Measurements from ENCODE around the gene EID2B.

The EID2B gene

GRCh38 chr19:39531834-39532232 lies 819 bp downstream of the EID2B start:
- DNase-seq = no peak

GRCh38 chr19:39525205-39525604 lies 7.4 kb downstream of the EID2B start:
- DNase-seq = no peak

DNA sequence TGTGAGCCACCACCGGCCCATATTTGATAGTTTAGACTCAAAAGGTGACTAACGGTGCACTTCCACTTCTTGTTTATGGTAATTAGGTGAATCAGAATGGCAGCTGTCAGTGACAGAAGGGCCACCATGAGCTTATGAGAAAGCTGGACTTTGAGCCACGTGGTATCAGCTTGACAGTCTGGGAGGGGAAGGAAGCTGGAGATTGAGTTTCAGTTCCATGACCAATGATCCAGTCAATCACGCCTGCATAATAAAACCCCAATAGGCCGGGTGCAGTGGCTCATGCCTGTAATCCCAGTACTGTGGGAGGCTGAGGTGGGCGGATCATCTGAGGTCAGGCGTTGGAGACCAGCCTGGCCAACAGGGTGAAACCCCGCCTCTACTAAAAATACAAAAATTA lies 8.2 kb downstream of the EID2B start:
- DNase-seq = no peak

DNA sequence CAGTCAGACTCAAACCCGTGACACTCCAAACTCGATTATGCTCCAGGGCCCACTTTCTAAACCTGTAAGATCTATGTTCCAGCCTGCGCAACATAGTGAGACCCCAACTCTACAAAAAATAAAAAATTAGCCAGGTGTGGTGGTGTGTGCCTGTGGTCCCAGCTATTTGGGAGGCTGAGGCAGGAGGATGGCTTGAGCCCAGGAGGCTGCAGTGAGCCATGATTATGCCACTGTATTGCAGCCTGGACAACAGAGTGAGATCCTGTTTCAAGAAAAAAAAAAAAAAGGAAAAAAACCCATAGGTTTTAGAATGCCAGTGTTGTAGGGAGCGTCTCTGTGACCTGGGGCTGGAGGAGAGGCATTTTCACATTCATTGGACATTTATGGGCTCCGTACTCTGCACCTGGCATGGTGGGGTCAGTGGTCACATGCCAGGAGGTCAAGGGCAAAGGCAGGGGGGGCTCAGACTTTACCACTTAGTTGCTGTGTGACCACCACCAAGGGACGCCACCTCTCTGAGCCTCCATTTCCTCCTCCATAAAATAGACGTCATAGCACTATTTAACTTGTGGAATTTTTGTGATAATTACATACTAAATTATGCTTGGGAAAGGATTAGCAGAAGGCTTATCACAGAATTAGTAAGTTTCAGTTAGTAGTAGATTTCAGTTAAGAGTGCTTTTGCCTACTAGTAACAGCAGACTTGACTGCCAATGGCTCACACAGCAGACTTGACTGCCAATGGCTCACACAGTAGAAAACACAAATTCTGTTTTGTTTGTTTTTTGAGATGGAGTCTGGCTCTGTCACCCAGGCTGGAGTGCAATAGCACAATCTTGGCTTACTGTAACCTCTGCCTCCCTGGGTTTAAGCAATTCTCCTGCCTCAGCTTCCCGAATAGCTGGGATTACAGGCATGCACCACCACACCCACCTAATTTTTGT lies 11.8 kb downstream of the EID2B start:
- no peak for DNase-seq

DNA sequence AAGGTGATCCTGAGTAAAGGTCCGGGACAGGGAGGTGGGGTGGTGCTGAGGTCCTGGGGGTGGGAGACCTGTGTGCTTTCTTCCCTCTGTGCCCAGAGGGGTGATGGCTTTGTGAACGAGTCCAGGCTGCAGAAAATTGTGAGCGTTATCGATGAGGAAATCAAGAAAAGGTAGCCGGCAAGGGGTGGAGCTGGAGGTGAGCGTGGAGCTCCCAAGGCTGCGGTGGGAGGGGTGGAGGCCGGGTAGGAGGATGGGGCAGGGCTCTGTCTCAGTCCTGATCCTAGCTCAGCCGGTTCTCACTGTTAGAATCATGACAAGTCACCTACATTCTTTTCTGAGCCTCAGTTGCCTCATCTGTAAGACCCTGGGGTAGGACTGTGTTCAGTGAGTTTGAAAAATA lies 13.7 kb downstream of the EID2B start:
- no peak for DNase-seq

- DNase-seq = no peak
Measured at GRCh38 chr19:39518458-39518857, 14.2 kb downstream of the EID2B start.

- DNase-seq = no peak
Measured at GRCh38 chr19:39517432-39517831, 15.2 kb downstream of the EID2B start.

GRCh38 chr19:39516270-39516669 lies 16.4 kb downstream of the EID2B start:
- no peak for DNase-seq

GRCh38 chr19:39515551-39516191 lies 17.0 kb downstream of the EID2B start:
- DNase-seq = peak; percentile 28 to 31

- peak in 1 of 2 donors; percentile 26 for DNase-seq
Measured at GRCh38 chr19:39514840-39515550, 17.7 kb downstream of the EID2B start, which contains the start of gene SELENOV. TSS of gene SELENOV (plus strand) at chr19:39515139. CDS start at chr19:39515213, 74 bp downstream.

DNA sequence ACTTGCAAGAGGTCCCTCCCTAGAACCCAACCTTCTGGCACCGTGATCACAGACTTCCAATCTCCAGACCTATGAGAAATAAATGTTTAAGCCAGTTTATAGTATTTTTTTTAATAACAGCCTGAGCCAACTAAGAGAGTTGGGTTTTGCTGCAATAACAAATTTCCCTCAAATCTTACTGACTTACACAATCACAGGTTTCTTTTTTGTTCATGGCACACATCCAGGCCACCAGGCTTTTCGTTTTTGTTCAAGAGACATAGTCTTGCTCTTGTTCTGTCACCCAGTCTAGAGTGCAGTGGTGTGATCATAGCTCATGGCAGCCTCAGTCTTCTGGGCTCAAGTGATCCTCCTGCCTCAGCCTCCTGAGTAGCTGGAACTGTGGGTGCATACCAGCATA lies 19.7 kb downstream of the EID2B start:
- no peak for DNase-seq

GRCh38 chr19:39509233-39509632 lies 23.4 kb downstream of the EID2B start:
- DNase-seq = no peak

- no peak for DNase-seq
Measured at GRCh38 chr19:39508629-39509028, 24.0 kb downstream of the EID2B start.

DNA sequence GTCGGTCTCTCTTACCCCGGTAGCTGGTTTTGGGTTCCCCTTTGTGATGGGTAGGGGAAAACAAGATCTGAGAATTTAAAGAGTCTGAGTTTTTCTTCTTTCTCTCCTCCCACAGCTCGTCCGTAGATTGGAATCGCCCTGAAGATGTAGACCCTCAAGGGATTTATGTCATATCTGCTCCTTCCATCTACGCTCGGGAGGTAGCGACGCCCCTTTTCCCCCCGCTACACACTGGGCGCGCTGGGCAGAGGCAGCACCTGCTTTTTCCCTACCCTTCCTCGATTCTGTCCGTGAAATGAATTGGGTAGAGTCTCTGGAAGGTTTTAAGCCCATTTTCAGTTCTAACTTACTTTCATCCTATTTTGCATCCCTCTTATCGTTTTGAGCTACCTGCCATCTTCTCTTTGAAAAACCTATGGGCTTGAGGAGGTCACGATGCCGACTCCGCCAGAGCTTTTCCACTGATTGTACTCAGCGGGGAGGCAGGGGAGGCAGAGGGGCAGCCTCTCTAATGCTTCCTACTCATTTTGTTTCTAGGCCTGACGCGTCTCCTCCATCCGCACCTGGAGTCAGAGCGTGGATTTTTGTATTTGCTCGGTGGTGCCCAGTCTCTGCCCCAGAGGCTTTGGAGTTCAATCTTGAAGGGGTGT lies 24.8 kb downstream of the EID2B start:
- no peak for DNase-seq

GRCh38 chr19:39506944-39507714 lies 25.5 kb downstream of the EID2B start:
- DNase-seq = peak; percentile 64 to 77

DNA sequence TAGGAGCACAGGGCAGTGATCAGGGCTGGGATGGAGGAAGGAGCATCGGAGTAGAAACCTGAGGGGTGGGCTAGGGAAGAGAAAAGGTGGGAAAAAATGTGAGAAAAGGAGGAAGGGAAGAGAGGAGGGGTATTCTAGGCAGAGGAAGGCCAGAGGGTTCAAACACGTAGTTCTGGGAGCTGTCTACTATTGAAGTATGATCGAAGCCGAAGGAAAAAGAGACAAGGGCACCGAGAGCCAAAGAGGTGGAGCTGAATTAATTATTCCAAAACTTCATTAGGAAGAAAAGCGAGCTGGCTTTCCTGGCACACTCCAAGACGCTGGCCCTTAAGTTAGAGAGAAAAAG lies 26.1 kb downstream of the EID2B start:
- no peak for DNase-seq

DNA sequence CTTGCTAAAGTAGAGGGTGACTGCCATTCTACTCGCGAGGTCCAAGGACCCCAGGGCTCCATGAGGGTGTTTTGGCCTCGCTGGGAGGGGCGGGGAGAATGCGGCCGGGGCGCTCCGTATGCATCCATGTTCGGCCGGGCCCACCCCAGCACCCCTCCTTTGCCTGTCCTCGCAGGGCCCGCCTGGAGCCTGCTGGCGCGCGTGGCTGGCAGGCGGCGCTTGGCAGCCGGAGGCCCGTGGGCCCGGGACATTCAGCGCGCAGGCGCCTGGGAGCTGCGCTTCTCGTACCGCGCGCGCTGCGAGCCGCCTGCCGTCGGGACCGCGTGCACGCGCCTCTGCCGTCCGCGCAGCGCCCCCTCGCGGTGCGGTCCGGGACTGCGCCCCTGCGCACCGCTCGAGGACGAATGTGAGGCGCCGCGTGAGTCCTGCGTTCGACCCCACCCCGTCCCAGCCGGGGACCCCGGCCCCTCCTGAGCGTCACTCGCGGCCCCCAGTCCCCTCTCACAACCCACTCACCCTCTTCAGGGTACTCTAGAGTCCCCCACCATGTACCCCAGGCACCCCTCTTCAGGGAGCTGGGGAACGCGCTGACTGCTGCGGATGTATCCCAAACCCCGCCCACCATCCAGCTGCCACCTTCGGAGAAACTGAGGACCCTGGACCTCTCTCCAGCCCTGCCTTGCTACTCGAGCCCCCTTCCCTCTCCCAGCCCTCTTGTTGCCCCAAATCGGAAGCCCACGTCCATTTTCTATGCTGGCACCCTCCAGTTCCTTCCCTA lies 29.8 kb downstream of the EID2B start:
- peak; percentile 79 to 83 for DNase-seq

GRCh38 chr19:39501340-39501739 lies 31.3 kb downstream of the EID2B start:
- DNase-seq = no peak

GRCh38 chr19:39500543-39500942 lies 32.1 kb downstream of the EID2B start:
- no peak for DNase-seq

GRCh38 chr19:39499932-39500331 lies 32.7 kb downstream of the EID2B start:
- DNase-seq = no peak
